B cell (primary cell): ENCODE results near the gene CYB5RL. TPM values are rescaled to one million over a fixed set of nuclear protein-coding genes. Genes with fewer than 3 reads are reported as not detected.

Source experiments
- ATAC-seq: fragments of 200-7000 bp; cut with Tn5 transposase; one replicate; pipeline ENCODE4 v1.10.0; 2021; ENCODE audit warnings: low read depth, mild to moderate bottlenecking, moderate number of reproducible peaks, moderate library complexity
- CTCF ChIA-PET: fragments of 350-600 bp; sonication (Branson Sonifier 250); formaldehyde crosslinking; loops from one replicate; lab custom pipeline; 2021; ENCODE audit warnings: antibody characterized with exemption, inconsistent platforms; lab: Charles Lee
- POLR2A ChIA-PET: fragments of 350-600 bp; sonication (Branson Sonifier 250); formaldehyde crosslinking; loops from one replicate; lab custom pipeline; 2021; ENCODE audit warnings: antibody characterized with exemption; lab: Charles Lee
- DNase-seq: peaks from one replicate; pipeline ENCODE4 v3.0.0; 2013
- H2AFZ ChIP-seq: 2 replicates; pipeline ENCODE4 v1.6.1; 2012; ENCODE audit warnings: mild to moderate bottlenecking, low read depth, low read length; ENCODE audit not compliant: insufficient read depth, poor library complexity, severe bottlenecking
- H3K27ac ChIP-seq, 2 donors: 1 replicate in 1 of 2; 2 replicates in 1 of 2; pipeline ENCODE4 v1.5.1; 2012 to 2013; ENCODE audit warnings: low read length in 2 of 2, mild to moderate bottlenecking in 2 of 2, moderate library complexity in 1 of 2
- H3K27me3 ChIP-seq, 4 experiments: fragments of 200-600 bp in 1 of 4; sonication (generic) in 1 of 4; replicated peaks in 1 of 4; 1 replicate in 2 of 4; 2 replicates in 2 of 4; pipeline versions ENCODE4 v1.6.1 to v1.7.0; 2013 to 2016; ENCODE audit warnings: low read length in 3 of 4, mild to moderate bottlenecking in 2 of 4, mixed read lengths in 1 of 4, moderate library complexity in 1 of 4; ENCODE audit not compliant: insufficient read depth in 4 of 4, control insufficient read depth in 3 of 4; ENCODE audit errors: control extremely low read depth in 1 of 4
- H3K36me3 ChIP-seq, 2 experiments: replicated peaks in 1 of 2; 1 replicate in 1 of 2; 2 replicates in 1 of 2; pipeline versions ENCODE4 v1.6.1 to v1.7.1; 2013; ENCODE audit warnings: low read length in 1 of 2; ENCODE audit not compliant: insufficient read depth in 2 of 2, control insufficient read depth in 1 of 2; ENCODE audit errors: control extremely low read depth in 1 of 2, extremely low read depth in 1 of 2
- H3K4me1 ChIP-seq, 2 donors: fragments of 200-600 bp in 1 of 2; sonication (generic) in 1 of 2; 1 replicate in 1 of 2; 2 replicates in 1 of 2; pipeline versions ENCODE4 v1.5.1 to v1.6.1; 2013 to 2017; ENCODE audit warnings: low read length in 2 of 2; ENCODE audit not compliant: control insufficient read depth in 2 of 2, insufficient read depth in 2 of 2
- H3K4me2 ChIP-seq: replicated peaks from 2 replicates; pipeline ENCODE3; 2012; ENCODE audit warnings: mild to moderate bottlenecking, low read depth, low read length; ENCODE audit not compliant: poor library complexity, severe bottlenecking
- H3K4me3 ChIP-seq, 5 experiments: fragments of 200-600 bp in 1 of 5; sonication (generic) in 1 of 5; 1 replicate in 3 of 5; 2 replicates in 2 of 5; pipeline versions ENCODE4 v1.5.1 to v1.7.0; 2011 to 2016; ENCODE audit warnings: low read length in 4 of 5, mild to moderate bottlenecking in 4 of 5, low read depth in 2 of 5, control low read depth in 1 of 5, moderate library complexity in 1 of 5; ENCODE audit not compliant: insufficient read depth in 1 of 5; ENCODE audit errors: control extremely low read depth in 1 of 5, extremely low read depth in 1 of 5
- H3K79me2 ChIP-seq: fragments of 200-600 bp; sonication (generic); one replicate; pipeline ENCODE4 v1.6.0; 2016; ENCODE audit warnings: low read length; ENCODE audit not compliant: control insufficient read depth, insufficient read depth
- H3K9ac ChIP-seq: fragments of 200-600 bp; sonication (generic); 2 replicates; pipeline ENCODE4 v1.6.1; 2017; ENCODE audit warnings: mild to moderate bottlenecking, low read length, moderate library complexity
- H3K9me3 ChIP-seq, 3 donors: one replicate each; pipeline versions ENCODE4 v1.6.1 to v1.7.1; 2013; ENCODE audit warnings: low read length in 2 of 3; ENCODE audit not compliant: control insufficient read depth in 2 of 3, insufficient read depth in 1 of 3; ENCODE audit errors: control extremely low read depth in 1 of 3
- H4K20me1 ChIP-seq: 2 replicates; pipeline ENCODE4 v1.6.0; 2012; ENCODE audit warnings: mild to moderate bottlenecking, low read length; ENCODE audit not compliant: insufficient read depth, control insufficient read depth, poor library complexity, severe bottlenecking
- H3K27ac Mint-ChIP-seq: one replicate; pipeline ENCODE4 v1.8.0; 2021; ENCODE audit warnings: mixed read lengths
- H3K27me3 Mint-ChIP-seq: one replicate; pipeline ENCODE4 v1.8.0; 2021; ENCODE audit warnings: mixed read lengths
- H3K4me1 Mint-ChIP-seq: one replicate; pipeline ENCODE4 v1.8.0; 2021; ENCODE audit warnings: mixed read lengths
- H3K4me3 Mint-ChIP-seq: one replicate; pipeline ENCODE4 v1.8.0; 2021; ENCODE audit warnings: mixed read lengths
- H3K9me3 Mint-ChIP-seq: one replicate; pipeline ENCODE4 v1.8.0; 2022; ENCODE audit warnings: mixed read lengths; ENCODE audit not compliant: insufficient read depth
- CTCF ChIP-seq: fragments of 200-600 bp; IDR thresholded peaks from one replicate; pipeline ENCODE4 v1.8.0; 2022; ENCODE audit warnings: antibody characterized with exemption, mild to moderate bottlenecking
- EZH2 ChIP-seq: IDR thresholded peaks from 2 replicates; pipeline ENCODE4 v1.6.1; 2012; ENCODE audit warnings: borderline replicate concordance, low read depth, mild to moderate bottlenecking, moderate library complexity, low read length; ENCODE audit not compliant: insufficient read depth, poor library complexity, severe bottlenecking
- WGBS: methylation state at CpG from one replicate; pipeline ENCODE4 v1.1.5; 2013; ENCODE audit warnings: missing lambda C conversion rate; ENCODE audit not compliant: insufficient coverage; 5-methylcytosine and 5-hydroxymethylcytosine counted together
- intact Hi-C: fragments of 100-400 bp; cut with micrococcal nuclease; formaldehyde crosslinking; loops from one replicate; pipeline ENCODE4 v1.10.0; 2022
- polyA plus RNA-seq: library from polyadenylated mRNA; depleted of rRNA; stranded (reverse); fragments of >200 nt; gene quantifications from 2 replicates; pipeline ENCODE4 v1.2.3, GENCODE V29; 2012
- total RNA-seq, 2 donors: library from RNA; stranded (reverse); fragments of 120-200 nt in 1 of 2; gene quantifications; 1 replicate in 1 of 2; 2 replicates in 1 of 2; pipeline versions ENCODE4 v1.2.3 to v1.2.4, GENCODE V29; 2013 to 2022

CYB5RL gene
- total and polyA plus RNA-seq, 2 donors (not counting 1 experiment from before 2014, with no cell fraction given), result 7.9 to 12.4 TPM

- H3K9me3 ChIP-seq, result no peaks in the 10 kb centered on the region
- H3K79me2 ChIP-seq, result no peaks in the 10 kb centered on the region
- H3K27ac ChIP-seq, result no peak overlapping the region
- POLR2A ChIA-PET, result no interaction called here
- no peak overlapping the region for H3K9ac ChIP-seq
- no peaks in the 10 kb centered on the region for H3K4me1 Mint-ChIP-seq
- ATAC-seq (no peak), DNase-seq (no peak)
- no peaks in the 10 kb centered on the region for H3K9me3 Mint-ChIP-seq
- WGBS, result 95% methylated on average over 7 of the region's 7 CpGs
- H3K27me3 ChIP-seq, result no peaks in the 10 kb centered on the region
- H4K20me1 ChIP-seq, result no peaks in the 10 kb centered on the region
- no peak overlapping the region for H2AFZ ChIP-seq
- CTCF ChIA-PET, result no interaction called here
- peaks cover 0 to 35% of the 10 kb centered on the region in 2 experiments for H3K36me3 ChIP-seq
- H3K27me3 Mint-ChIP-seq, result no peaks in the 10 kb centered on the region
- no peak overlapping the region for H3K4me3 ChIP-seq
- no peaks in the 10 kb centered on the region for H3K4me1 ChIP-seq
- no peak overlapping the region for H3K27ac Mint-ChIP-seq
- TF ChIP-seq EZH2 (no peak), CTCF (no peak)
- no peak overlapping the region for H3K4me3 Mint-ChIP-seq
- no peak overlapping the region for H3K4me2 ChIP-seq
- intact Hi-C loops, result no loop called here
These were observed 22.1 kb upstream of the CYB5RL start for GRCh38 chr1:54221867-54222484.

GRCh38 chr1:54221113-54221834 lies 21.4 kb upstream of the CYB5RL start:
- Histone ChIP-seq H3K9me3 (no peaks in the 10 kb centered on the region), H3K4me3 (no peak overlapping the region), H3K4me2 (no peak overlapping the region), H3K9ac (no peak overlapping the region), H4K20me1 (no peaks in the 10 kb centered on the region), H3K27ac (no peak overlapping the region), H3K4me1 (no peaks in the 10 kb centered on the region), H3K27me3 (no peaks in the 10 kb centered on the region), H3K79me2 (no peaks in the 10 kb centered on the region), H2AFZ (no peak overlapping the region), H3K36me3 (peaks cover 0 to 42% of the 10 kb centered on the region in 2 experiments)
- ATAC-seq, result no peak
- TF ChIP-seq CTCF, result no peak
- no peak overlapping the region for H3K4me3 Mint-ChIP-seq
- H3K27ac Mint-ChIP-seq, result no peak overlapping the region
- H3K4me1 Mint-ChIP-seq, result no peaks in the 10 kb centered on the region
- ChIA-PET CTCF (no interaction called here), POLR2A (no interaction called here)
- DNase-seq, result no peak
- WGBS, result 87% methylated on average over 10 of the region's 12 CpGs
- intact Hi-C loops, result no loop called here
- no peaks in the 10 kb centered on the region for H3K9me3 Mint-ChIP-seq
- H3K27me3 Mint-ChIP-seq, result no peaks in the 10 kb centered on the region
